ENCODE results near the gene AGBL4.

Gene AGBL4

DNA sequence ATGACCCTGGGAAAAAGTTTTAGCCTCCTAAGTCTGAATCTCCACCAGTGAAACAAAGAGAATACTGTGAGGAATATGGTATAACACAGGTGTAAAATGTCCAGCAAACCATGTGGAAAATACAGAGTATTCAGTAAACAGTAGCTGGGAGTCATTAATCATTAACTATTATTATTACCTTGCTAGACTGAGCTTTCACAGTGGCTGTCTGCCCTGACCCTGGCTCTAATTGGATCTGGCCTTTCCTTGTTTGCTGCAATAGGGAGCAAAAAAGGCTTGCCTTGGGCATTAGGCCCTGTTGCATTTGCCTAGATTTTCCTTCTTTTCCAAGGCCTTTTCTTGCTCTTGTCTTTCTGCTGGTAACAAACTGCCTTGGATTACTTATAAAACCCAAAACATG, 1068.0 kb downstream of the AGBL4 start:
- no peak for DNase-seq (ENCODE audit: low read depth, low spot score)
- TF ChIP-seq FOXP2 (optimal IDR thresholded peaks at IDR 0.05; ENCODE audit: control extremely low read depth, extremely low read length, insufficient read depth) = no peak
- TF ChIP-seq EZH2 (IDR thresholded peaks at IDR 0.05) = no peak
- no peak for TF ChIP-seq POLR2AphosphoS5 (IDR thresholded peaks at IDR 0.05; ENCODE audit: borderline replicate concordance, low read depth, low read length)
- H3K4me3 ChIP-seq = no peak overlapping the region
- no peaks in the 10 kb centered on the region for H3K9me3 ChIP-seq (ENCODE audit: low read depth, low read length)
- no peak overlapping the region for H3K27ac ChIP-seq
- no peak overlapping the region for H3K9ac ChIP-seq (ENCODE audit: insufficient read length)
- H3K36me3 ChIP-seq (ENCODE audit: insufficient read depth, low read length) = no peaks in the 10 kb centered on the region

DNA sequence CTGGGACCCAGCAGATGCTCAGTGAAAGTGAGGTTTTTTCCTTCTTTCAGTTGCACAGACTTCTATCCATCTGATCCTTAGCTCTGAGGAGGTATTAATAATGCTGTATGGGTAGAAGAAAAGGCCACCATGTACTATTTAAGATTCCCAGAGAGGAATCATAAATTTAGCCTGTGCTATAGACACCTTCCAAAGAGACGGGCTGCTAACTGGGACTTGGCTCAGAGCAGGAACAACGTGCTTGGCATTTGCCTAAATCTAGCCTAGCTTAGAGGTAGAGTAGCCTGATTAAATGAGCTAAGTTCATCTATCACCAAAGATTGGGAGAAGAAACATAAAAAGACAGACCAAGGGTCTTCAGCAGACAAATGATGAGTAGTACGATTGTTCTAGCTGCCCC, 1070.1 kb downstream of the AGBL4 start:
- Histone ChIP-seq H3K27ac (no peak overlapping the region), H3K36me3 (ENCODE audit: insufficient read depth, low read length) (no peaks in the 10 kb centered on the region), H3K4me3 (no peak overlapping the region), H3K9me3 (ENCODE audit: low read depth, low read length) (no peaks in the 10 kb centered on the region), H3K9ac (ENCODE audit: insufficient read length) (no peak overlapping the region)
- TF ChIP-seq FOXP2 (optimal IDR thresholded peaks at IDR 0.05; ENCODE audit: control extremely low read depth, extremely low read length, insufficient read depth) (no peak), EZH2 (IDR thresholded peaks at IDR 0.05) (no peak), POLR2AphosphoS5 (IDR thresholded peaks at IDR 0.05; ENCODE audit: borderline replicate concordance, low read depth, low read length) (no peak)
- no peak for DNase-seq (ENCODE audit: low read depth, low spot score)

DNA sequence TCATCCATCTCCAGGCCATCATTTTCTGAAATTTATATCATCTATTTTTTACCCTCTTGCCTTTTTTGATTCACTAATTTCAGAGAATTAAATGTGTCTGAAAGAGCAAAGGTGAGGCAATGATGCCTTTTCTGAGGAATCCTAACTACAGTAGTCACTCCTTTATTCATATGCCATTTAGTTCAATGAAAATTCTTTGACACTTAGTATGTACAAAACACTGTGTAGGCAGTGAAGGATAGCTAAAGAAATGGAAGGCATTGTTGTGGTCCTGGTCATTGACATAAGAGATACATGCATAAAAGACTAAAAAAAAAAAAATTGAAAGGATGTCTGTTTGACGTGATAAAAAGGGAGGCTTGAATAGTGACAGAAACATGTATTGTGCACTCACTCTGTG, 1075.2 kb downstream of the AGBL4 start:
- H3K4me3 ChIP-seq = no peak overlapping the region
- no peak overlapping the region for H3K27ac ChIP-seq
- TF ChIP-seq POLR2AphosphoS5 (IDR thresholded peaks at IDR 0.05; ENCODE audit: borderline replicate concordance, low read depth, low read length) (no peak), FOXP2 (optimal IDR thresholded peaks at IDR 0.05; ENCODE audit: control extremely low read depth, extremely low read length, insufficient read depth) (no peak), EZH2 (IDR thresholded peaks at IDR 0.05) (no peak)
- no peak for DNase-seq (ENCODE audit: low read depth, low spot score)
- no peak overlapping the region for H3K9ac ChIP-seq (ENCODE audit: insufficient read length)
- H3K9me3 ChIP-seq (ENCODE audit: low read depth, low read length) = no peaks in the 10 kb centered on the region
- H3K36me3 ChIP-seq (ENCODE audit: insufficient read depth, low read length) = no peaks in the 10 kb centered on the region

DNA sequence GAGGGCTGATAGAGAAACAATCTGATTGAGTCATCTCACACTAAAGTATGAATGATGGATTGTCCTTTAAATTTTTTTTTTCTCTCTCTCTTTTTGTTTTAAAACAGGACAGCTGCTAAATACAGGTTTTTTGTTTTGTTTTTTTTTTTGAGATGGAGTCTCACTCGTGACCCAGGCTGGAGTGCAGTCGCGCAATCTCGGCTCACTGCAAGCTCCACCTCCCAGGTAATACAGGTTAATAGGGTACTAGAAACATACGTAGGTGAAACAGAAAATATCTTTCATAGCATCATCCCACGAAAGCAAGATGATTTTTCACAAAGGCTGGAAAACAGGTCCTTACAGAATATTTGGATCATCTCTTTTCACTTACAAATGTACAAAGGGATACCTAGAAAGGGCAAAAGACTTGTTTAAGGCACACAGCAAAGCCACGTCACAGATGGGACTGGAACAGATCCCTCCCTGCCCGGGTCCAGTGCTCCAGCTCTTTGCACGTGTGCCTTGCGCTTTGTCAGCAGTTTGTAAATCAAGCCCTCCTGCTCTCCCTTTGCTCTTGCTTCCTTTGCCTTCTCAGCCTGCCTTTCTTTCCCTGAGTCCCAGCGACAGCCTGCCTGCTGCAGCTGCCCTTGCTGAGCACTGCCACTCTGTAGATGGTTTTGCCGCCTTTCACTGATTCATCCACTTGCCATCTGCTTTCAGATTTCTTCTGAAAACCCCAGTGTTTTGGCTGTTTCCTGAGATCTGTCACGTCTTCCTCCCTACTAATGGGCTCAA, 1075.8 kb downstream of the AGBL4 start:
- Histone ChIP-seq H3K27ac (no peak overlapping the region), H3K9me3 (ENCODE audit: low read depth, low read length) (no peaks in the 10 kb centered on the region), H3K9ac (ENCODE audit: insufficient read length) (no peak overlapping the region), H3K4me3 (no peak overlapping the region), H3K36me3 (ENCODE audit: insufficient read depth, low read length) (no peaks in the 10 kb centered on the region)
- no peak for TF ChIP-seq EZH2 (IDR thresholded peaks at IDR 0.05)
- TF ChIP-seq POLR2AphosphoS5 (IDR thresholded peaks at IDR 0.05; ENCODE audit: borderline replicate concordance, low read depth, low read length) = no peak
- TF ChIP-seq FOXP2 (optimal IDR thresholded peaks at IDR 0.05; ENCODE audit: control extremely low read depth, extremely low read length, insufficient read depth) = no peak
- DNase-seq (ENCODE audit: low read depth, low spot score) = no peak

DNA sequence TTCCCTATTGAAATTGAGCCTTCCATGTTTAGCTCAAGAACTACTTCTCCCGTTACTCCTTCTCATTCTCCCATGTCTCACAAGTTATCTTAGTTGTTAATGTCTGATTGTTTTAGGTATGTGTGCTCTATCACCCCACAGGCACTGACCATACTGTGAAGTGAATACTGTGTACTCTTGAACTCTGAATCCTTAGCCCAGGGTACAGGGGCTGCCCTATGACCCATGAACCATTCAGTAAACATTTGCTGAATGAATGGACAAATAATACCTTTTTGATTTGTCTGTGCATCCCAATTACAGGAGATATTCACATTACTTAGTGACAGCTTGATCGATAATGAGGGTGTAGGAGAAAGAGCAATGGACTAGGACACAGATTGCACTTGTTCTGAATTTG, 1077.7 kb downstream of the AGBL4 start:
- H3K4me3 ChIP-seq = no peak overlapping the region
- H3K9ac ChIP-seq (ENCODE audit: insufficient read length) = no peak overlapping the region
- no peak for DNase-seq (ENCODE audit: low read depth, low spot score)
- H3K9me3 ChIP-seq (ENCODE audit: low read depth, low read length) = no peaks in the 10 kb centered on the region
- no peak overlapping the region for H3K27ac ChIP-seq
- TF ChIP-seq POLR2AphosphoS5 (IDR thresholded peaks at IDR 0.05; ENCODE audit: borderline replicate concordance, low read depth, low read length) (no peak), EZH2 (IDR thresholded peaks at IDR 0.05) (no peak), FOXP2 (optimal IDR thresholded peaks at IDR 0.05; ENCODE audit: control extremely low read depth, extremely low read length, insufficient read depth) (no peak)
- no peaks in the 10 kb centered on the region for H3K36me3 ChIP-seq (ENCODE audit: insufficient read depth, low read length)

DNA sequence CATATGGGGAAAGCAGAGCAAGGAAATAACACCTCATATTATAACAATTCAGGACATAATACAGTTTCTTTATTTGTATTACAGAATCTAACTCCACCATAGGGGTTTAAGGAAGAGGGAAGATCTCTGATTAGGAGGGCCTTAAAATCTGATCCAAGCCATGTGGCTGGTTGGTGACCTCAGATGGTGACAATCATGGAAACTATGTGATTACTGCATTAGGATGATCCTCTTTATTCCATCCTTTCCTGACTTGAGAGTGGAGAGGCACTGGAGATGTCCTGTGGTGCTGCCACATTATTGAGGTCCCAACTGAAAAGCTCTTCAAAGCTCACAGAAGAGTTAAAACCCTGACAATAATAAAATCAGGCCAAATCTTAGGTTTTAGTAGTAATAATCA, 1078.9 kb downstream of the AGBL4 start:
- Histone ChIP-seq H3K9me3 (ENCODE audit: low read depth, low read length) (no peaks in the 10 kb centered on the region), H3K9ac (ENCODE audit: insufficient read length) (no peak overlapping the region), H3K36me3 (ENCODE audit: insufficient read depth, low read length) (no peaks in the 10 kb centered on the region), H3K27ac (no peak overlapping the region), H3K4me3 (no peak overlapping the region)
- no peak for DNase-seq (ENCODE audit: low read depth, low spot score)
- TF ChIP-seq EZH2 (IDR thresholded peaks at IDR 0.05) (no peak), POLR2AphosphoS5 (IDR thresholded peaks at IDR 0.05; ENCODE audit: borderline replicate concordance, low read depth, low read length) (no peak), FOXP2 (optimal IDR thresholded peaks at IDR 0.05; ENCODE audit: control extremely low read depth, extremely low read length, insufficient read depth) (no peak)

DNA sequence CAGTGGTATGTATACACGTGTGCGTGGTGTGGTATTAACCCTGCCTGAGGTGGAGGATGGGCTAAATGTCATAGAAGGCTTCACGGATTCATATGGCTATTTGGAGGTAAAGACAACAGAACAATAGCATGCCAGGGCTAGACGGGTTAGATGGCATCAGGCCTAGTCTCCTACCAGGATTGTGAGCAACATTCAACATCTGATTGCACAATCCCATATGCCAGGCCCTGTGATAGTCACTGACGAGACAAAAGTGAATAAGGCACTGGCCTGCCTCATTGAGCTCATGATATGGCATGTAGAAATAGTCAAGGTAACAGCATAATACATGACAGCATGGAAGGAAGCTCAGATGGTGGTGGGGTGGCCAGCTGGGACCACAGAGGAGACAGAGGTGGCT, 1079.9 kb downstream of the AGBL4 start:
- H3K4me3 ChIP-seq = no peak overlapping the region
- no peak overlapping the region for H3K9ac ChIP-seq (ENCODE audit: insufficient read length)
- no peak overlapping the region for H3K27ac ChIP-seq
- no peaks in the 10 kb centered on the region for H3K36me3 ChIP-seq (ENCODE audit: insufficient read depth, low read length)
- no peak for DNase-seq (ENCODE audit: low read depth, low spot score)
- no peaks in the 10 kb centered on the region for H3K9me3 ChIP-seq (ENCODE audit: low read depth, low read length)
- TF ChIP-seq FOXP2 (optimal IDR thresholded peaks at IDR 0.05; ENCODE audit: control extremely low read depth, extremely low read length, insufficient read depth) = no peak
- no peak for TF ChIP-seq EZH2 (IDR thresholded peaks at IDR 0.05)
- no peak for TF ChIP-seq POLR2AphosphoS5 (IDR thresholded peaks at IDR 0.05; ENCODE audit: borderline replicate concordance, low read depth, low read length)

DNA sequence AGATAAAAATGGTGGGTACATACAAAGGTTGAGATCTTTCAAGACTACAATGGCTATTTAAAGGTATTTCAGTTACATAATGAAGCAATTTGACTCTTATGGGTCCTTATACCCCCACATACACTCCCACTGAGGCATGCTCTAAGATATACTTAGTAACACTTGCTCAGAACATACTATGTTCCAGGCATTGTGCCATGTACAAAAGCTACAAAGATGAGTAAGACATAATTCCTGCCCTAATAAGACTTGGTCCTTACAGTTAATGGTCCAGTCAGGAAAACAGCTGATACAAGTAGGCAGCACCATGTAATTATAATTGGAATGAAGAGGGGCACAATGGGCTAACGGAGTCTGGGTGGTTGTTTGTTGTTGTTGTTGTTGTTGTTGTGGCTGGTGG, 1080.4 kb downstream of the AGBL4 start:
- no peak overlapping the region for H3K27ac ChIP-seq
- no peaks in the 10 kb centered on the region for H3K36me3 ChIP-seq (ENCODE audit: insufficient read depth, low read length)
- H3K9me3 ChIP-seq (ENCODE audit: low read depth, low read length) = no peaks in the 10 kb centered on the region
- H3K4me3 ChIP-seq = no peak overlapping the region
- TF ChIP-seq FOXP2 (optimal IDR thresholded peaks at IDR 0.05; ENCODE audit: control extremely low read depth, extremely low read length, insufficient read depth) = no peak
- no peak for TF ChIP-seq EZH2 (IDR thresholded peaks at IDR 0.05)
- TF ChIP-seq POLR2AphosphoS5 (IDR thresholded peaks at IDR 0.05; ENCODE audit: borderline replicate concordance, low read depth, low read length) = no peak
- no peak overlapping the region for H3K9ac ChIP-seq (ENCODE audit: insufficient read length)
- DNase-seq (ENCODE audit: low read depth, low spot score) = no peak

Data from SK-N-MC (cell line).